ENCODE measurements around the gene MIPEP.

MIPEP gene

DNA sequence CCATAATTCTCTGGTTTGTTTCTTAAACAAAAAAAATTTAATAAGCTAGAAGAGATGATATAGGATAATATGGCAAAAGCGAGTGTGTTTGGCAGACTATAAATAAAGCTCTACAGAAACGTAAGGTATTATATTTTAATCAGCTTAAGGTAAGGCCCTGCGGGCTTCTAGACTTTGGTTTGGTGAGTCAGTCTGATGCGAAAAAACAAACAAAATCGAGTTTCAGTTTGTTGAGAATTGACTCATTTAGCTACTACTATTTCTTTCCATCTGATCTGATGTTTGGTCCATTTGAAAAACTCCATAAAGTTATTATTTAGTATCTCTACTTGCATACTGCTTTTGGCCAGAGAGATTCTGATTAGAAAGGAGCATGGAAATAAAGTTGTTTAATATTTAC lies 138.0 kb downstream of the MIPEP start:
- peaks cover 0 to 4% of the 10 kb centered on the region in 2 experiments; a peak in 1 of 3 replicates for H3K36me3 ChIP-seq (ENCODE audit: control insufficient read depth in 2 of 2, insufficient read depth in 1 of 2, low read length in 2 of 2)
- 0 out of 2 replicates have a peak, but pooled peaks cover 3% of the 10 kb centered on the region for H3K4me1 ChIP-seq (ENCODE audit: control insufficient read depth, insufficient read depth, low read length)
- TF ChIP-seq ZNF621 (tag by site-specific recombination; IDR thresholded peaks at IDR 0.05) = no peak
- no peak for TF ChIP-seq ZNF747 (tag by site-specific recombination; IDR thresholded peaks at IDR 0.05)
- TF ChIP-seq ZNF561 (tag by site-specific recombination; IDR thresholded peaks at IDR 0.05; ENCODE audit: borderline replicate concordance) = no peak
- no peak for TF ChIP-seq ZNF114 (tag by site-specific recombination; IDR thresholded peaks at IDR 0.05)
- TF ChIP-seq, protein P1, sequence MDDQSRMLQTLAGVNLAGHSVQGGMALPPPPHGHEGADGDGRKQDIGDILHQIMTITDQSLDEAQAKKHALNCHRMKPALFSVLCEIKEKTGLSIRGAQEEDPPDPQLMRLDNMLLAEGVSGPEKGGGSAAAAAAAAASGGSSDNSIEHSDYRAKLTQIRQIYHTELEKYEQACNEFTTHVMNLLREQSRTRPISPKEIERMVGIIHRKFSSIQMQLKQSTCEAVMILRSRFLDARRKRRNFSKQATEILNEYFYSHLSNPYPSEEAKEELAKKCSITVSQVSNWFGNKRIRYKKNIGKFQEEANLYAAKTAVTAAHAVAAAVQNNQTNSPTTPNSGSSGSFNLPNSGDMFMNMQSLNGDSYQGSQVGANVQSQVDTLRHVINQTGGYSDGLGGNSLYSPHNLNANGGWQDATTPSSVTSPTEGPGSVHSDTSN (CRISPR knock-in tag; IDR thresholded peaks at IDR 0.05) = no peak
- no peak for TF ChIP-seq ZNF157 (tag by site-specific recombination; IDR thresholded peaks at IDR 0.05)
- TF ChIP-seq ZFP3 (tag by site-specific recombination; IDR thresholded peaks at IDR 0.05; ENCODE audit: low read depth) = no peak
- TF ChIP-seq, protein P2, sequence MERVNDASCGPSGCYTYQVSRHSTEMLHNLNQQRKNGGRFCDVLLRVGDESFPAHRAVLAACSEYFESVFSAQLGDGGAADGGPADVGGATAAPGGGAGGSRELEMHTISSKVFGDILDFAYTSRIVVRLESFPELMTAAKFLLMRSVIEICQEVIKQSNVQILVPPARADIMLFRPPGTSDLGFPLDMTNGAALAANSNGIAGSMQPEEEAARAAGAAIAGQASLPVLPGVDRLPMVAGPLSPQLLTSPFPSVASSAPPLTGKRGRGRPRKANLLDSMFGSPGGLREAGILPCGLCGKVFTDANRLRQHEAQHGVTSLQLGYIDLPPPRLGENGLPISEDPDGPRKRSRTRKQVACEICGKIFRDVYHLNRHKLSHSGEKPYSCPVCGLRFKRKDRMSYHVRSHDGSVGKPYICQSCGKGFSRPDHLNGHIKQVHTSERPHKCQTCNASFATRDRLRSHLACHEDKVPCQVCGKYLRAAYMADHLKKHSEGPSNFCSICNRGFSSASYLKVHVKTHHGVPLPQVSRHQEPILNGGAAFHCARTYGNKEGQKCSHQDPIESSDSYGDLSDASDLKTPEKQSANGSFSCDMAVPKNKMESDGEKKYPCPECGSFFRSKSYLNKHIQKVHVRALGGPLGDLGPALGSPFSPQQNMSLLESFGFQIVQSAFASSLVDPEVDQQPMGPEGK (tag by site-specific recombination; IDR thresholded peaks at IDR 0.05) = no peak
- TF ChIP-seq ZNF169 (tag by site-specific recombination; IDR thresholded peaks at IDR 0.05) = no peak
- no peak overlapping the region for H3K27ac ChIP-seq (ENCODE audit: extremely low read depth, low read depth, low read length)
- H3K4me3 ChIP-seq (ENCODE audit: low read depth, low read length) = no peak overlapping the region
- CTCF ChIA-PET = interaction anchor here (0.6 kb wide), 1 partner anchor 11 kb away, joined by 5 read pairs; no protein-coding TSS in a partner anchor
- POLR2A ChIA-PET = interaction anchor here (0.7 kb wide), 1 partner anchor 686 kb away, joined by 4 read pairs; no protein-coding TSS in a partner anchor
- H3K9me3 ChIP-seq (ENCODE audit: control insufficient read depth, insufficient read depth, low read depth, low read length) = no peaks in the 10 kb centered on the region

DNA sequence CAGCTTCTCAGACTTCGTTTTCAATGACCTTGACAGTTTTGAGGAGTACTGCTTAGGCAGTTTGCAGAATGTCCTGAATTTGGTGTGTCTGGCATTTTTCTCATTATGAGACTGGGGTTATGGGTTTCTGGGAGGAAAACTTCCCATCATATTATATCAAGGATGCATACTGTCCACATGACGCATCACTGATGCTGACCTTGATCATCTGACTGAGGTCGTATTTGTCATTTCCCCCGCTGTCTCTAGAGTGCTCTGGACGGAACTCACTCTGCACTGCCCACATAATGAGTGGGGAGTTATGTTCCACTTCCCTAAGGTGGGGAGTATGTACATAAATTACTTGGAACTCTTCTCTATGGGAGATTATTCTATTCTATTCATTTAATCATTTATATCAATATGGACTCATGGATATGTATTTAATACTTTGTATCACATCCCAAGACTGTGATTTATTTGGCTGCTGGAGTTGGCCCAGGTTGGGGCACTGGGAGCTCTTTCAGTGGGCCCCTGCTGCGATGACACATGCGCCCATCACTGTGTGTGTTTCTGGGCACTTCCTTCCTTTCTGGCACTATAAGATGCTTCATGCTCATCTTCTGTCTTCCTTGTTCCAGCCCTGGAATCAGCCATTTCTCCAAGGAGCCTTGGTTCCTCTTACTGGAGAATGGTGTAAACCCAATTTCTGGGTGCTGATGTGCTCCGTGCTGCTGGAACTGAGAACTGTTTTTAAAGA lies 138.6 kb downstream of the MIPEP start:
- 0 out of 2 replicates have a peak, but pooled peaks cover 3% of the 10 kb centered on the region for H3K4me1 ChIP-seq (ENCODE audit: control insufficient read depth, insufficient read depth, low read length)
- CTCF ChIA-PET = no interaction called here
- POLR2A ChIA-PET = no interaction called here
- H3K9me3 ChIP-seq (ENCODE audit: control insufficient read depth, insufficient read depth, low read depth, low read length) = no peaks in the 10 kb centered on the region
- TF ChIP-seq ZNF335 (tag by site-specific recombination; conservative IDR thresholded peaks at IDR 0.05) = no peak
- no peak for TF ChIP-seq ZNF146 (tag by site-specific recombination; IDR thresholded peaks at IDR 0.05)
- TF ChIP-seq ZNF138 (tag by site-specific recombination; IDR thresholded peaks at IDR 0.05; ENCODE audit: borderline replicate concordance) = no peak
- no peak for TF ChIP-seq ZNF266 (tag by site-specific recombination; IDR thresholded peaks at IDR 0.05; ENCODE audit: low read depth)
- TF ChIP-seq ZNF585B (tag by site-specific recombination; IDR thresholded peaks at IDR 0.05) = no peak
- peaks cover 0 to 4% of the 10 kb centered on the region in 2 experiments; a peak in 1 of 3 replicates for H3K36me3 ChIP-seq (ENCODE audit: control insufficient read depth in 2 of 2, insufficient read depth in 1 of 2, low read length in 2 of 2)
- no peak overlapping the region for H3K4me3 ChIP-seq (ENCODE audit: low read depth, low read length)
- no peak overlapping the region for H3K27ac ChIP-seq (ENCODE audit: extremely low read depth, low read depth, low read length)

DNA sequence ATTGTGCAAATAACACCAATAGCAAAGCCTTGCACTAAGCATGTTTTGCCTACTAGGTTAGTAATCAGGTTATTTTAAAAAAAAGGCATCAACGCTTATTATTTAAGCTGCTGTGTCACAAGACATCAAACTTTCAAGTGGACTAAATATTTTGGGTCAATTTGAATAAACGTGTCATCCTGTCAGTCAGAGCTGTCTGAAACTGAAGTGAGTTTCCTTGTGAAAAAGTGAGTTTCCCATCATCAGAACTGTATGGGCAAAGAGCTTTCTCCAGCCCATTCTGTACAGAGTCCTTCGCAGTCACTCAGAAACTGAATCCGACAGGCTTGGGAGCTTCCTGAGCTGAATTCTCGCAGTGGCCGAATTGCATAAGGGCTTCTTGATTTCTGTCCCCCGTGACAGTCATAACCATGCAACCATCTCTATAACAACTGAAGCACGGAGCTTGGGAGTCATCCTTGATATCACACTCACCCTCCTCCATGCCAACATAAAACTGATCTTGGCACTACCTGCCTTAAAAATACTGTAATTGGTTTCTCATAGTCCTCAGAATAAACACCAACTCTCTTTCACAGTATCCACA lies 139.8 kb downstream of the MIPEP start:
- H3K27ac ChIP-seq (ENCODE audit: extremely low read depth, low read depth, low read length) = no peak overlapping the region
- ChIA-PET CTCF (interaction anchor here (0.7 to 1.0 kb wide), 2 partner anchors 10 to 140 kb away, joined by 3 to 5 read pairs; no protein-coding TSS in a partner anchor), POLR2A (no interaction called here)
- no peaks in the 10 kb centered on the region for H3K36me3 ChIP-seq (ENCODE audit: control insufficient read depth in 2 of 2, insufficient read depth in 1 of 2, low read length in 2 of 2)
- H3K9me3 ChIP-seq (ENCODE audit: control insufficient read depth, insufficient read depth, low read depth, low read length) = no peaks in the 10 kb centered on the region
- no peak overlapping the region for H3K4me3 ChIP-seq (ENCODE audit: low read depth, low read length)
- 0 out of 2 replicates have a peak, but pooled peaks cover 3% of the 10 kb centered on the region for H3K4me1 ChIP-seq (ENCODE audit: control insufficient read depth, insufficient read depth, low read length)
- TF ChIP-seq ZNF121 (tag by site-specific recombination; IDR thresholded peaks at IDR 0.05) (no peak), ZNF366 (tag by site-specific recombination; conservative IDR thresholded peaks at IDR 0.05) (no peak), ZNF677 (tag by site-specific recombination; IDR thresholded peaks at IDR 0.05) (no peak), ZNF514 (tag by site-specific recombination; IDR thresholded peaks at IDR 0.05) (no peak)
- TF ChIP-seq, protein P3, sequence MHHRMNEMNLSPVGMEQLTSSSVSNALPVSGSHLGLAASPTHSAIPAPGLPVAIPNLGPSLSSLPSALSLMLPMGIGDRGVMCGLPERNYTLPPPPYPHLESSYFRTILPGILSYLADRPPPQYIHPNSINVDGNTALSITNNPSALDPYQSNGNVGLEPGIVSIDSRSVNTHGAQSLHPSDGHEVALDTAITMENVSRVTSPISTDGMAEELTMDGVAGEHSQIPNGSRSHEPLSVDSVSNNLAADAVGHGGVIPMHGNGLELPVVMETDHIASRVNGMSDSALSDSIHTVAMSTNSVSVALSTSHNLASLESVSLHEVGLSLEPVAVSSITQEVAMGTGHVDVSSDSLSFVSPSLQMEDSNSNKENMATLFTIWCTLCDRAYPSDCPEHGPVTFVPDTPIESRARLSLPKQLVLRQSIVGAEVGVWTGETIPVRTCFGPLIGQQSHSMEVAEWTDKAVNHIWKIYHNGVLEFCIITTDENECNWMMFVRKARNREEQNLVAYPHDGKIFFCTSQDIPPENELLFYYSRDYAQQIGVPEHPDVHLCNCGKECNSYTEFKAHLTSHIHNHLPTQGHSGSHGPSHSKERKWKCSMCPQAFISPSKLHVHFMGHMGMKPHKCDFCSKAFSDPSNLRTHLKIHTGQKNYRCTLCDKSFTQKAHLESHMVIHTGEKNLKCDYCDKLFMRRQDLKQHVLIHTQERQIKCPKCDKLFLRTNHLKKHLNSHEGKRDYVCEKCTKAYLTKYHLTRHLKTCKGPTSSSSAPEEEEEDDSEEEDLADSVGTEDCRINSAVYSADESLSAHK (tag by site-specific recombination; IDR thresholded peaks at IDR 0.05) = no peak
- TF ChIP-seq, protein P4, sequence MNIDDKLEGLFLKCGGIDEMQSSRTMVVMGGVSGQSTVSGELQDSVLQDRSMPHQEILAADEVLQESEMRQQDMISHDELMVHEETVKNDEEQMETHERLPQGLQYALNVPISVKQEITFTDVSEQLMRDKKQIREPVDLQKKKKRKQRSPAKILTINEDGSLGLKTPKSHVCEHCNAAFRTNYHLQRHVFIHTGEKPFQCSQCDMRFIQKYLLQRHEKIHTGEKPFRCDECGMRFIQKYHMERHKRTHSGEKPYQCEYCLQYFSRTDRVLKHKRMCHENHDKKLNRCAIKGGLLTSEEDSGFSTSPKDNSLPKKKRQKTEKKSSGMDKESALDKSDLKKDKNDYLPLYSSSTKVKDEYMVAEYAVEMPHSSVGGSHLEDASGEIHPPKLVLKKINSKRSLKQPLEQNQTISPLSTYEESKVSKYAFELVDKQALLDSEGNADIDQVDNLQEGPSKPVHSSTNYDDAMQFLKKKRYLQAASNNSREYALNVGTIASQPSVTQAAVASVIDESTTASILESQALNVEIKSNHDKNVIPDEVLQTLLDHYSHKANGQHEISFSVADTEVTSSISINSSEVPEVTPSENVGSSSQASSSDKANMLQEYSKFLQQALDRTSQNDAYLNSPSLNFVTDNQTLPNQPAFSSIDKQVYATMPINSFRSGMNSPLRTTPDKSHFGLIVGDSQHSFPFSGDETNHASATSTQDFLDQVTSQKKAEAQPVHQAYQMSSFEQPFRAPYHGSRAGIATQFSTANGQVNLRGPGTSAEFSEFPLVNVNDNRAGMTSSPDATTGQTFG (tag by site-specific recombination; IDR thresholded peaks at IDR 0.05; ENCODE audit: borderline replicate concordance) = no peak
- TF ChIP-seq, protein P5, sequence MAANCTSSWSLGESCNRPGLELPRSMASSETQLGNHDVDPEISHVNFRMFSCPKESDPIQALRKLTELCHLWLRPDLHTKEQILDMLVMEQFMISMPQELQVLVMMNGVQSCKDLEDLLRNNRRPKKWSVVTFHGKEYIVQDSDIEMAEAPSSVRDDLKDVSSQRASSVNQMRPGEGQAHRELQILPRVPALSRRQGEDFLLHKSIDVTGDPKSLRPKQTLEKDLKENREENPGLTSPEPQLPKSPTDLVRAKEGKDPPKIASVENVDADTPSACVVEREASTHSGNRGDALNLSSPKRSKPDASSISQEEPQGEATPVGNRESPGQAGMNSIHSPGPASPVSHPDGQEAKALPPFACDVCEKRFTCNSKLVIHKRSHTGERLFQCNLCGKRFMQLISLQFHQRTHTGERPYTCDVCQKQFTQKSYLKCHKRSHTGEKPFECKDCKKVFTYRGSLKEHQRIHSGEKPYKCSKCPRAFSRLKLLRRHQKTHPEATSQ (tag by site-specific recombination; IDR thresholded peaks at IDR 0.05) = no peak

All from HEK293 (cell line).